AG09319 (cell line): ENCODE results near the gene HNRNPLL.

Source experiments
- DNase-seq: peaks from one replicate; pipeline ENCODE4 v3.0.0-alpha.2; 2010; ENCODE audit warnings: low read depth; ENCODE audit errors: extremely low read depth
- TF ChIP-seq, protein P1 (sequence below): IDR thresholded peaks from 2 replicates; pipeline ENCODE4 v1.5.1; 2011; ENCODE audit warnings: low read depth, mild to moderate bottlenecking, inconsistent platforms, low read length, moderate library complexity

HNRNPLL gene

DNA sequence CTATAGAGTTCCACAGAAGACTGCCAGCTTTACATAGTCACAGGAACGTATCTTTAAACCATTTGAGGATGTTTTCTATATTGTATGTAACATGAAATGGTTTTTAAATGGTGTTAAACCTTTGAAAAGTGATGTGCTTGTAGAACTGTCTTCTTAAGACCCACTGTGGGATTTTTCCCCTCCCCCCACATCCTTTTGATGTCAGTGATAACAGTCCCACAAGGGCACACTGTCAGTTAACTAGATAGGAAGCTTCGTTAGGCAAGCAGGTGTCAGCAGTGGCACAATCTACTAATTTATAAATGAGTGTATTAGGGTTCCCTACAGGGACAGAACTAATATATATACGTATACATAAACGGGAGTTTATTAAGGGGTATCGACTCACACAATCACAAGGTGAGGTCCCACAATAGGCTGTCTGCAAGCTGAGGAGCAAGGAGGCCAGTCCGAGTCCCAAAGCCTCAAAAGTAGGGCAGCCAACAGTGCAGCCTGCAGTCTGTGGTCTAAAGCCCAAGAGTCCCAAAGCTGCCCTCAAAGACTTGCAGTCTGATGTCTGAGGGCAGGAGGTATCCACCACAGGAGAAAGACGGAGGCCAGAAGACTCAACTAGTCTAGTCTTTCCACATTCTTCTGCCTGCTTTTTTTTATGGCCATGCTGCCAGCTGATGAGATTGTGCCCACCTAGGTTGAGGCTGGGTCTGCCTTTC lies 23.8 kb upstream of the HNRNPLL start:
- no peak for DNase-seq
- TF ChIP-seq, protein P1, sequence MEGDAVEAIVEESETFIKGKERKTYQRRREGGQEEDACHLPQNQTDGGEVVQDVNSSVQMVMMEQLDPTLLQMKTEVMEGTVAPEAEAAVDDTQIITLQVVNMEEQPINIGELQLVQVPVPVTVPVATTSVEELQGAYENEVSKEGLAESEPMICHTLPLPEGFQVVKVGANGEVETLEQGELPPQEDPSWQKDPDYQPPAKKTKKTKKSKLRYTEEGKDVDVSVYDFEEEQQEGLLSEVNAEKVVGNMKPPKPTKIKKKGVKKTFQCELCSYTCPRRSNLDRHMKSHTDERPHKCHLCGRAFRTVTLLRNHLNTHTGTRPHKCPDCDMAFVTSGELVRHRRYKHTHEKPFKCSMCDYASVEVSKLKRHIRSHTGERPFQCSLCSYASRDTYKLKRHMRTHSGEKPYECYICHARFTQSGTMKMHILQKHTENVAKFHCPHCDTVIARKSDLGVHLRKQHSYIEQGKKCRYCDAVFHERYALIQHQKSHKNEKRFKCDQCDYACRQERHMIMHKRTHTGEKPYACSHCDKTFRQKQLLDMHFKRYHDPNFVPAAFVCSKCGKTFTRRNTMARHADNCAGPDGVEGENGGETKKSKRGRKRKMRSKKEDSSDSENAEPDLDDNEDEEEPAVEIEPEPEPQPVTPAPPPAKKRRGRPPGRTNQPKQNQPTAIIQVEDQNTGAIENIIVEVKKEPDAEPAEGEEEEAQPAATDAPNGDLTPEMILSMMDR, result no peak

DNA sequence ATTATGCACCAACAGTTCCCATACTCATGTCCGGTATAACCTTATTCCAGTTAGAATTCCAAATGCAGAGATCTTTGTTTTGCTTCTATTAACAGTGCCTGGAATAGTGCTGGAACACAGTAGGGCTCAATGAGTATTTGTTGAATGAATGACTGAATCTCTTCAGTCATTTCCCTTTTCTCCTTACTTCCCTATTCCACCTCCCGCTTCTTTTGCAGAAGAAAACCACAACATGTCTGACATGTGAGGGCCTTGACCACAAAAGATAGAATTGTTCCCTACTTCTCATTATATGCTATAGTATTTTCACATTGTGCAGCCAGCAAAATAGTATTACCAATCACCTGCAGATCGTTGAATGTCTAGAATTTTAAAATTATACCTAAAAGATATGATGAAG lies 19.5 kb upstream of the HNRNPLL start:
- no peak for DNase-seq
- TF ChIP-seq, protein P1, result no peak

DNA sequence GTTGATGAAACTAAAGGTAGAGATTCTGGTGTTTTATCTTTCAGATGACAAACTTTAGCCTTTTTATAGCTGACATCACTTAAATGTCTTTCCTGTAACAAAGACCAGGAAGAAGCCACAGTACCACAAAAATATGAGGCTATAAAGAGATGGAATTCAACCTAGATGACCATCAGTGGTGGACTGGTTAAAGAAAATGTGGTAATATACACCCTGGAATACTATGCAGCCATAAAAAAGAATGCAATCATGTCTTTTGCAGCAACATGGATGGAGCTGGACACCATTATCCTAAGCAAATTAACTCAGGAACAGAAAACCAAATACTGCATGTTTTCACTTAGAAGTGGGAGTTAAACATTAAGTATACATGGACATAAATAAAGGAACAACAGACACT lies 18.3 kb upstream of the HNRNPLL start:
- DNase-seq, result no peak
- TF ChIP-seq, protein P1, result no peak

DNA sequence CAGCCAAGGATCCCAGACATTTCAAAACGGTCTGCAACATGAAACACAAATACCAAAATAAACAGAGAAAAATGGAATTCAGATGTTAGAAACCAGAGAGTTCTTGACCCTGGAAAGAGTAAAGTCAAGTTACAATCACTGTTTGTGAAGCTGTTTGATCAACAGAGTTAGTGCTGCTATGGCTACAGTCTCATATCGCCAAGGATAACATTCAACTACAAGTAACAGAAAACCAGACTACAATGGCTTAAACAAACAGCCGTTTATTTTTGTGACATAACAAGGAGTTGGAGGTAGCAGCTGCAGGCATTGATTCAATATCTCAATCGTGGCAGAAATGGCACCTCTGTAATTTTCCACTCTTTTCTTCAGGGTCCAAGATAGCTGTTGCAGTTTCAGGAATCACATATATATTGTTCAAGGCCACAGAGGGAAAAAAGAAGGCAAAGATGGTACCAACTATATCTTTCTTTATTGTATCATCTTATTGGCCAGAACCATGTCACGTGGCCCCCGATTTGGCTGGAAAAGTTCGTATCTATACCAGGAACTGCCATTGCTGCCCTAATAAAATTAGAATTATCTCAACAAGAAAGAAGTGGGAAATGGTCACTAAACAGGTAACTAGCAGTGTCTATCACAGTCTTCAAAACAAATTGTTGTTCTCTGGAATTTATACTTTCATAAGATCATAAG lies 17.7 kb upstream of the HNRNPLL start:
- TF ChIP-seq, protein P1, result no peak
- DNase-seq, result peak; percentile 87

DNA sequence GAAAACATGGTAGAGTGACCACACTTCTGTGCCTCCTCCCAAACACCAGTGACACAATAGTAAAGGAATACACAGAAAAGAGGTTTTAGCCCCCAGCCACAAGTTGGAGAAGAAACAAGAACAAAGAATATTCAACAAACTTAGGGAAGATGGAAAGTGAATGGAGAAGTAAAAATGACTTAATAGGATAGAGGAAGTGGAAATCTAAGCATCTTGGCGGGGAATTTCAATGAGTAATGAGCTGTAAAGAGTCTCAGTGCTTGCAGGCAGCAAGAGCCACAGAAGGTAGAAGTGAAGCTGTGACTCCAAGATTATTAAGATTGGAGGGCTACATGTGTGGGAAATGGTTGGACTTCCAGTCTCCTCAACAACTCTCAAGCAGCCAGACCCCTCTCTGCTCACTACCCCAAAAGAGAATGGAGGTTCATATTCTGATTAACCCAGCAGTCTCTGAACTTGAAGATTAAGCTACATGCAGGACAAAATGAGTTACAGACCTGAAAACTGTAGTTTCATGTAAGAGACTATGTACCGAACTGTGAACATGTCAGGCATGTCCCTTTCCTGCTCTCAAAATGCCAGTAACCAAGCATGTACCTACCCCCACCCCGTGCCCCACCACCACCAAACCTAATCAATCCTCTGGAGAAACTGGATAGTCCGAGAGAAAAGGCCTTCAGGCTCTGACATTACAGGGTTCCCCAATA lies 16.9 kb upstream of the HNRNPLL start:
- TF ChIP-seq, protein P1, result no peak
- no peak for DNase-seq

DNA sequence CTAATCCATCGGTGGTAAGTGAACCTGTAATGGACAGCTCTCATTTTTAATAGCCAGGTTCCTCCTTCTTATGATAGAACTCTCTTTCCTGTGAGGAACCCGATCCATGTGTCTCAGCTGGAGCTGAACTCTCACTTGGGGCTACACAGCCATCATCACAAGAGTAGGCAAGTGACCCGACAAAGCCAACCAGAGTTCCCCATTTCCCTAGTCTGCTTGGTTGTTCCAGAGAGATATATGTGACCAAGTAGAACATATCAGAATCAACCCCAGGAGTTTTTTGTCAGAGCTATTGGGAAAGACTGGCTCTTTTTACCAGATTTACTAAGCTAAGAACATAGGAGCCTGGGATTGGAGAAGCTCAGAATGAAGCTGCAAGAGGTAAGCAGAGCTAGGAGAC lies 14.6 kb upstream of the HNRNPLL start:
- TF ChIP-seq, protein P1, result no peak
- DNase-seq, result no peak

DNA sequence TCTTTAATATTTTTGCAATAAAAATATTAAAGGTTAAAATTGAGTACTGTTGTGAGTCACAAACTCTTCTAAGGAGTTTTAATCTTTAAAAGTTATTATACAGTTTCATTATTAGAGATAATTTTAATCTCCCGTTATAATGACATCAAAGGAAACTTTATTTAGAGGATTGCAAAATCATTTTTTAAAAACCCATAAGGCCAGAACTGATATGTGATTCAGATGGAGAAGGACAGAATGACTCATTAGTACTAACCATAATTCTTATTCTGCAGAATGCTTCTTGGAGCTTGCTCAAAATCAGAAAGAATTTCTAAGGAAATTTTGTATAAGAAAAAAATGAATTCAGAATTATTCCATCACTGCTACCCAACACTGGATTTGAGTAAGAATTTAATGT lies 12.5 kb upstream of the HNRNPLL start:
- TF ChIP-seq, protein P1, result no peak
- DNase-seq, result no peak
